HG02981 (cell line): ENCODE results near the gene LRIG3.
"Not testable (repeated sequence)": the region's sequence is repeated elsewhere in the genome, so short reads cannot be mapped to it uniquely, and the experiment has no call there.

Experiments
- ATAC-seq: cut with Tn5 transposase; IDR thresholded peaks from one replicate; pipeline ENCODE4 v1.9.1; 2021; ENCODE audit warnings: mild to moderate bottlenecking, moderate library complexity; ENCODE audit not compliant: unreplicated experiment

LRIG3 gene

GRCh38 chr12:58920102-58920960, at the start of gene LRIG3:
LRIG3 (minus strand) TSS chr12:58920504; CDS start chr12:58920235, 269 bp downstream.
- ATAC-seq, result peak; percentile 91

GRCh38 chr12:58969237-58969636, 48.9 kb upstream of the LRIG3 start:
- no peak for ATAC-seq

GRCh38 chr12:58967561-58967960, 47.3 kb upstream of the LRIG3 start:
- no peak for ATAC-seq

GRCh38 chr12:58966939-58967338, 46.6 kb upstream of the LRIG3 start:
- no peak for ATAC-seq

GRCh38 chr12:58965568-58965967, 45.3 kb upstream of the LRIG3 start:
- ATAC-seq, result no peak

- ATAC-seq, result no peak
Observed at GRCh38 chr12:58963844-58964243, 43.5 kb upstream of the LRIG3 start.

GRCh38 chr12:58961906-58962305, 41.6 kb upstream of the LRIG3 start:
- ATAC-seq, result no peak

- no peak for ATAC-seq
Observed at GRCh38 chr12:58961166-58961565, 40.9 kb upstream of the LRIG3 start.

GRCh38 chr12:58959639-58960300, 39.5 kb upstream of the LRIG3 start:
- ATAC-seq, result no peak

GRCh38 chr12:58957298-58957697, 37.0 kb upstream of the LRIG3 start:
- ATAC-seq, result no peak

GRCh38 chr12:58955849-58956248, 35.5 kb upstream of the LRIG3 start:
- ATAC-seq, result no peak

- no peak for ATAC-seq
Observed at GRCh38 chr12:58954002-58954401, 33.7 kb upstream of the LRIG3 start.

- no peak for ATAC-seq
Observed at GRCh38 chr12:58950739-58951100, 30.4 kb upstream of the LRIG3 start.

- ATAC-seq, result not testable (repeated sequence)
Observed at GRCh38 chr12:58949954-58950738, 29.8 kb upstream of the LRIG3 start.

- ATAC-seq, result no peak
Observed at GRCh38 chr12:58943079-58943478, 22.8 kb upstream of the LRIG3 start.

GRCh38 chr12:58942345-58942744, 22.0 kb upstream of the LRIG3 start:
- ATAC-seq, result no peak

- no peak for ATAC-seq
Observed at GRCh38 chr12:58939399-58940100, 19.2 kb upstream of the LRIG3 start.

- ATAC-seq, result no peak
Observed at GRCh38 chr12:58938440-58938839, 18.1 kb upstream of the LRIG3 start.

GRCh38 chr12:58934528-58934927, 14.2 kb upstream of the LRIG3 start:
- ATAC-seq, result no peak

GRCh38 chr12:58932806-58933681, 12.7 kb upstream of the LRIG3 start:
- ATAC-seq, result no peak
